Activated B cell treated with CpG ODN at 0.5 μM for 24 hours (primary cell): ENCODE data around the gene VN1R4. TPM values are rescaled to one million over a fixed set of nuclear protein-coding genes. Genes with fewer than 3 reads are reported as not detected.
"Not testable (repeated sequence)": the region's sequence is repeated elsewhere in the genome, so short reads cannot be mapped to it uniquely, and the experiment has no call there.

Experiments used
- ATAC-seq: fragments of 200-7000 bp; cut with Tn5 transposase; one replicate; pipeline ENCODE4 v1.10.0; 2021; ENCODE audit warnings: low read depth, mild to moderate bottlenecking, moderate library complexity
- CTCF ChIA-PET: fragments of 350-600 bp; sonication (Branson Sonifier 250); formaldehyde crosslinking; loops from one replicate; lab custom pipeline; 2021; ENCODE audit warnings: antibody characterized with exemption; lab: Charles Lee
- POLR2A ChIA-PET: fragments of 350-600 bp; sonication (Branson Sonifier 250); formaldehyde crosslinking; loops from one replicate; lab custom pipeline; 2021; ENCODE audit warnings: antibody characterized with exemption; lab: Charles Lee
- DNase-seq: peaks from one replicate; pipeline ENCODE4 v3.0.0; 2022
- H3K27ac Mint-ChIP-seq: one replicate; pipeline ENCODE4 v1.8.0; 2020; ENCODE audit warnings: mixed read lengths
- H3K27me3 Mint-ChIP-seq: one replicate; pipeline ENCODE4 v1.8.0; 2021; ENCODE audit warnings: mixed read lengths
- H3K36me3 Mint-ChIP-seq: one replicate; pipeline ENCODE4 v1.8.0; 2021; ENCODE audit warnings: low read depth, mixed read lengths
- H3K4me1 Mint-ChIP-seq: one replicate; pipeline ENCODE4 v1.8.0; 2021; ENCODE audit warnings: mixed read lengths
- H3K4me3 Mint-ChIP-seq: one replicate; pipeline ENCODE4 v1.8.0; 2020; ENCODE audit warnings: mild to moderate bottlenecking, mixed read lengths
- H3K9me3 Mint-ChIP-seq: one replicate; pipeline ENCODE4 v1.8.0; 2020; ENCODE audit warnings: mixed read lengths
- intact Hi-C: fragments of 100-400 bp; cut with micrococcal nuclease; formaldehyde crosslinking; loops from one replicate; pipeline ENCODE4 v1.15.1; 2024
- total RNA-seq: library from RNA; stranded (reverse); gene quantifications from 2 replicates; pipeline ENCODE4 v1.2.3, GENCODE V29; 2022
- TF ChIP-seq, protein P1 (sequence below): fragments of 200-600 bp; IDR thresholded peaks from one replicate; pipeline ENCODE4 v1.8.0; 2022; ENCODE audit warnings: antibody characterized with exemption, mild to moderate bottlenecking

Gene VN1R4
- total RNA-seq, 1 donor from 2014 or later = not detected

DNA sequence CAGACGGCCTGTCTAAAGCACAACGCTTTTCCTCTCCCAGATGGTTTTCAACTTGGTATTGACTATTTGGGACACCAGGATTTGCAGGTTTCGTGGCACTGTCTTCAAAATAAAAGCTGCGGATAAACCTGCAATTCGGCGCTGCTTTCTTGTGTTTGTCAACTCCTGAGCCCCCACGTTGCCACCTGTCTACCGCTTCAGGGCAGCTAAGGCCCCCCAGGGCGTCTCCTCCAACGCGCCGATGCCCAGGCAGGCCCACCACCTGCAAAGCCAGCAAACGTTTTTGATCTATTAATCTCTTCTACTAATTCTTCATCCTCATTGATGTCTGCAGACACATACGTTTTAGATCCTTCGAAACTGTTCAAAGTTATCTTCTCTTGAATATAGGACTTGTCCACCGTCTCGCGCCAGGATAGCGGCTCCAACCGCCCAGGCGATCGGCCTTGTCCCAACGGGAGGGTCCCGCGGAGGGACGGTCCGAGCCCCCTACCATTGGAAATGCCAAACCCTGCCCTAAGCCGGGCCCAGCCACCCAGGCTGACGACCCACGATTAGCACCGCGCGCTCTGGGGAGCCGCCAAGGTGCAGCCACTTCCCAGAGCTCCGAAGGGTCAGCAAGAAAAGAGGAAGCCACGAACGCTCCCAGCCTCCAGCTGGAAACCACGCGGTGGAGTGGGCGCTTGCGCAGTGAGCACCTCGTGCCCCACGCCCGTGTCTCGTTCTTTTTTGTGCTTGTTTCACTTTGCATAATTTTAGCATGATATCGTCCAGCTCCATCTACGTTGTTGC is 23.4 kb upstream of the VN1R4 start:
- Mint-ChIP-seq H3K9me3 (peaks cover 24% of the 10 kb centered on the region), H3K36me3 (no peaks in the 10 kb centered on the region), H3K4me1 (no peaks in the 10 kb centered on the region), H3K27me3 (no peaks in the 10 kb centered on the region), H3K4me3 (no peak overlapping the region), H3K27ac (no peak overlapping the region)
- ChIA-PET POLR2A (no interaction called here), CTCF (no interaction called here)
- DNase-seq (no peak), ATAC-seq (no peak)
- TF ChIP-seq, protein P1, sequence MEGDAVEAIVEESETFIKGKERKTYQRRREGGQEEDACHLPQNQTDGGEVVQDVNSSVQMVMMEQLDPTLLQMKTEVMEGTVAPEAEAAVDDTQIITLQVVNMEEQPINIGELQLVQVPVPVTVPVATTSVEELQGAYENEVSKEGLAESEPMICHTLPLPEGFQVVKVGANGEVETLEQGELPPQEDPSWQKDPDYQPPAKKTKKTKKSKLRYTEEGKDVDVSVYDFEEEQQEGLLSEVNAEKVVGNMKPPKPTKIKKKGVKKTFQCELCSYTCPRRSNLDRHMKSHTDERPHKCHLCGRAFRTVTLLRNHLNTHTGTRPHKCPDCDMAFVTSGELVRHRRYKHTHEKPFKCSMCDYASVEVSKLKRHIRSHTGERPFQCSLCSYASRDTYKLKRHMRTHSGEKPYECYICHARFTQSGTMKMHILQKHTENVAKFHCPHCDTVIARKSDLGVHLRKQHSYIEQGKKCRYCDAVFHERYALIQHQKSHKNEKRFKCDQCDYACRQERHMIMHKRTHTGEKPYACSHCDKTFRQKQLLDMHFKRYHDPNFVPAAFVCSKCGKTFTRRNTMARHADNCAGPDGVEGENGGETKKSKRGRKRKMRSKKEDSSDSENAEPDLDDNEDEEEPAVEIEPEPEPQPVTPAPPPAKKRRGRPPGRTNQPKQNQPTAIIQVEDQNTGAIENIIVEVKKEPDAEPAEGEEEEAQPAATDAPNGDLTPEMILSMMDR = no peak
- intact Hi-C loops = no loop called here

DNA sequence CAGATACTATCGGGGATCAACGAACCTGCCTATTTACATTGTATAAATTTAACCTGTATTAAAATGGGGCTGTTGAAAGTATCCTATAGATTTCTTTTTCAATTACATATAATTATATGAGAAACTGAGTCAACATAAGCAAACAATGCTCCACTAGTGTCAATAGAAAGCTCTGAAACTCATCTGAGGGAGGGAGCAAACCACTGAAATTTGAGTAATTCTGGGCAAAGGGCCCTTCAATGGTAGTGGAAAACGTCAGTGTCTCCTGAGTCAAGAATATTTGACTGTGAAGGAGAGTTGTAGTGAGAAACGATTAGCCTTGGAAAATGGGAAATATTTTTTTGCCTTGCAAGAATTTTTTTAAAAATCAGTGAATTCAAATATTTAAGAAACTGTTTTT is 17.6 kb upstream of the VN1R4 start:
- peaks cover 3% of the 10 kb centered on the region for H3K9me3 Mint-ChIP-seq
- intact Hi-C loops = no loop called here
- H3K27me3 Mint-ChIP-seq = no peaks in the 10 kb centered on the region
- H3K4me3 Mint-ChIP-seq = no peak overlapping the region
- H3K27ac Mint-ChIP-seq = no peak overlapping the region
- no peaks in the 10 kb centered on the region for H3K36me3 Mint-ChIP-seq
- CTCF ChIA-PET = no interaction called here
- no peaks in the 10 kb centered on the region for H3K4me1 Mint-ChIP-seq
- TF ChIP-seq, protein P1 = no peak
- ATAC-seq = no peak
- POLR2A ChIA-PET = no interaction called here
- DNase-seq = no peak

DNA sequence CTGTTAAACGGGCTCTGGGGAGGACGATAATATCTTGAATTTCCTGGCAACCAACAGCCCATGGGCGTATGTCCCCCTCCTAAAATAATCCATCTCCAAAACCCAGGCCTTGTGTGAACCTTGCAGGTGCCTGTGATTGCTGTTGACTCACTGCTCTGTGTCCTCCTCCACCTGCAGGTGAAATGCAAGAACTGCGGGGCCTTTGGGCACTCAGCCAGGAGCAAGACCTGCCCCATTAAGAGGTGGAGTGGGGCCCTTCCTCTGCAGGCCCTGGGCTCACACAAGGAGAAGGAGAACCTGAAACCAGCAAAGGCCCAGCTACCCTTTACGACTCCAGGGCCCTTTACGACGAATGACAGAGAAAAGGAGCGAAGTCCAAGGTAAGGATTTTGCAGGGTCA is 14.4 kb upstream of the VN1R4 start:
- DNase-seq = not testable (repeated sequence)
- ATAC-seq = peak; percentile 18

DNA sequence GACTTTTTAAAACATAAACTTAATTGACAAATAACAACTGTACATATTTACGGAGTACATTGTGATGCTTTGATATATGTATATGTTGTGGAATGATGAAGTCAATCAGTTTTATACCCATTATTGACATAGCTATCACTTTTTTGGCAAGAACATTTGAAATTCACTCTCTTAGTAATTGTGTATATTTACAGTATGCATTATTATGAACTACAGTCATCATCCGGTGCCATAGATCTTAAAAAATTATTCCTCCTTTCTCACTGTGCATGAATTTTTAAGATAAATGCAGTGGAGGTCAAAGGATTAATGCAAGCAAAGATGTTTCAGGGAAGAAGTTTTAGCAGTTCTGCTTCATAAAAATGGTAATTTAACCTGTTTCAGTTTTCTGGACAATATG is 8.0 kb upstream of the VN1R4 start:
- Mint-ChIP-seq H3K9me3 (peaks cover 22% of the 10 kb centered on the region), H3K4me1 (no peaks in the 10 kb centered on the region), H3K27ac (no peak overlapping the region), H3K27me3 (peaks cover 2% of the 10 kb centered on the region), H3K36me3 (no peaks in the 10 kb centered on the region), H3K4me3 (no peak overlapping the region)
- DNase-seq (no peak), ATAC-seq (no peak)
- intact Hi-C loops = no loop called here
- TF ChIP-seq, protein P1 = no peak
- ChIA-PET POLR2A (no interaction called here), CTCF (no interaction called here)

More for the DNA sequence above, 14.4 kb upstream of the VN1R4 start:
- H3K27ac Mint-ChIP-seq, intact Hi-C loops, POLR2A ChIA-PET, H3K4me1 Mint-ChIP-seq, H3K9me3 Mint-ChIP-seq, H3K36me3 Mint-ChIP-seq, CTCF ChIA-PET, H3K27me3 Mint-ChIP-seq, H3K4me3 Mint-ChIP-seq: not testable (repeated sequence)

DNA sequence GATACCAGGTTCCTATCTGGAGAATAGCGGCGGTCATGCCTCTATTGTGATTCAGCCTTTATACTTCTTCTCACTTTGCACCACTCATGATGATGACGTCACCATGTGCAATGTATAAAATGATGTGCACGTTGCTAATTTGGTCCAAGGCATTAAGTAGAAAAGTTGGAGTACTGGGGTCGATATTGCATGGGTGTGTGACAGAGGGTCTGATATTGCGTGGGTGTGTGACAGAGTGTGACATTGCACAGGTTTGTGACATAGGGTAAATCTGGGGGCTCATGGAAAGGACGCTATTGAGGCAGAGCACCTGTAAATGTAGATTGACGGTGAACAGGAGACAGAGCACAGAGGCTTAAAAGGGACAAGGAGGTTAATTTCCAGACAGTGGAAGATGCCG is 4.5 kb upstream of the VN1R4 start:
- Mint-ChIP-seq H3K27ac (no peak overlapping the region), H3K4me1 (no peaks in the 10 kb centered on the region), H3K4me3 (no peak overlapping the region), H3K36me3 (no peaks in the 10 kb centered on the region), H3K27me3 (peaks cover 2% of the 10 kb centered on the region), H3K9me3 (peaks cover 24% of the 10 kb centered on the region)
- intact Hi-C loops = no loop called here
- POLR2A ChIA-PET = no interaction called here
- ATAC-seq = no peak
- TF ChIP-seq, protein P1 = no peak
- no peak for DNase-seq
- CTCF ChIA-PET = no interaction called here

DNA sequence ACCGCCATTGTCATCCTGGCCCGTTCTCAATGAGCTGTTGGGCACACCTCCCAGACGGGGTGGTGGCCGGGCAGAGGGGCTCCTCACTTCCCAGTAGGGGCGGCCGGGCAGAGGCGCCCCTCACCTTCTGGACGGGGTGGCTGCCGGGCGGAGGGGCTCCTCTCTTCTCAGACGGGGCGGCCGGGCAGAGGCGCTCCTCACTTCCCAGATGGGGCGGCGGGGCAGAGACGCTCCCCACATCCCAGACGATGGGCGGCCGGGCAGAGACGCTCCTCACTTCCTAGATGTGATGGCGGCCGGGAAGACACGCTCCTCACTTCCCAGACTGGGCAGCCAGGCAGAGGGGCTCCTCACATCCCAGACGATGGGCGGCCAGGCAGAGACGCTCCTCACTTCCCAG is 2.3 kb upstream of the VN1R4 start:
- peaks cover 27% of the 10 kb centered on the region for H3K9me3 Mint-ChIP-seq
- CTCF ChIA-PET, H3K36me3 Mint-ChIP-seq, H3K4me1 Mint-ChIP-seq, H3K27me3 Mint-ChIP-seq, intact Hi-C loops, H3K27ac Mint-ChIP-seq, POLR2A ChIA-PET, ATAC-seq, DNase-seq, H3K4me3 Mint-ChIP-seq: not testable (repeated sequence)

DNA sequence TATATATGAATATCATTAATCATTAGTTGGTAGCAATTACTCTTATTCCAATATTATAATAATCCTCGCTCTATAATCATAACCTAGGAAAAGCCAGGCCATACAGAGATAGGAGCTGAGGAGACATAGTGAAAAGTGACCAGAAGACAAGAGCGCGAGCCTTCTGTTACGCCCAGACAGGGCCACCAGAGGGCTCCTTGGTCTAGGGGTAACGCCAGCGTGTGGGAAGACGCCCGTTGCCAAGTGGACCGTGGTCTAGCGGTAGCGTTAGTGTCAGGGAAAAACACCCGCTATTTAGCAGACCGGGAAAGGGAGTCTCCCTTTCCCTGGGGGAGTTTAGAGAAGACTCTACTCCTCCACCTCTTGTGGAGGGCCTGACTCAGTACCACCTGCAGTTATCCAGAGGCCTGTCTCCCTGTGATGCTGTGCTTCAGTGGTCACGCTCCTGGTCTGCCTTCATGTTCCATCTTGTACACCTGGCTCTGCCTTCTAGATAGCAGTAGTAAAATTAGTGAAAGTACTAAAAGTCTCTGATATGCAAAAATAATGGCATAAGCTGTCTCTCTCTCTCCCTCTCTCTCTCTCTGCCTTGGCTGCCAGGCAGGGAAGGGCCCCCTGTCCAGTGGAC is 9.7 kb downstream of the VN1R4 start, which contains the start of gene VN1R2:
Gene VN1R2, plus strand, starts transcription at position 578 of the 628 bp plus-strand sequence. CDS start 84 bp downstream, outside the sequence.
- H3K36me3 Mint-ChIP-seq = peaks cover 13% of the 10 kb centered on the region
- DNase-seq, H3K27me3 Mint-ChIP-seq, POLR2A ChIA-PET, H3K27ac Mint-ChIP-seq, ATAC-seq, H3K4me3 Mint-ChIP-seq, CTCF ChIA-PET: not testable (repeated sequence)
- H3K9me3 Mint-ChIP-seq = peaks cover 25% of the 10 kb centered on the region
- peaks cover 12% of the 10 kb centered on the region for H3K4me1 Mint-ChIP-seq
- intact Hi-C loops = loop anchor here (10.0 kb wide), 2 partner anchors 103 to 153 kb away; partner anchors contain the start of genes ZNF160 and ZNF347
